ENCODE results near the gene RFX3. TPM values are rescaled to one million over a fixed set of nuclear protein-coding genes. Genes with fewer than 3 reads are reported as not detected.

RFX3 gene
- total and polyA plus RNA-seq, 3 donors from 2014 or later = 29.7 to 45.3 (median 30.7) TPM

GRCh38 chr9:3436629-3437420, 89.0 kb downstream of the RFX3 start:
- Histone ChIP-seq H3K4me3 (no peak overlapping the region), H3K27me3 (no peaks in the 10 kb centered on the region), H3K36me3 (ENCODE audit: low read depth, missing control alignments) (no peaks in the 10 kb centered on the region), H3K4me1 (no peaks in the 10 kb centered on the region), H3K27ac (no peak overlapping the region), H3K9me3 (no peaks in the 10 kb centered on the region)
- TF ChIP-seq, protein P1, sequence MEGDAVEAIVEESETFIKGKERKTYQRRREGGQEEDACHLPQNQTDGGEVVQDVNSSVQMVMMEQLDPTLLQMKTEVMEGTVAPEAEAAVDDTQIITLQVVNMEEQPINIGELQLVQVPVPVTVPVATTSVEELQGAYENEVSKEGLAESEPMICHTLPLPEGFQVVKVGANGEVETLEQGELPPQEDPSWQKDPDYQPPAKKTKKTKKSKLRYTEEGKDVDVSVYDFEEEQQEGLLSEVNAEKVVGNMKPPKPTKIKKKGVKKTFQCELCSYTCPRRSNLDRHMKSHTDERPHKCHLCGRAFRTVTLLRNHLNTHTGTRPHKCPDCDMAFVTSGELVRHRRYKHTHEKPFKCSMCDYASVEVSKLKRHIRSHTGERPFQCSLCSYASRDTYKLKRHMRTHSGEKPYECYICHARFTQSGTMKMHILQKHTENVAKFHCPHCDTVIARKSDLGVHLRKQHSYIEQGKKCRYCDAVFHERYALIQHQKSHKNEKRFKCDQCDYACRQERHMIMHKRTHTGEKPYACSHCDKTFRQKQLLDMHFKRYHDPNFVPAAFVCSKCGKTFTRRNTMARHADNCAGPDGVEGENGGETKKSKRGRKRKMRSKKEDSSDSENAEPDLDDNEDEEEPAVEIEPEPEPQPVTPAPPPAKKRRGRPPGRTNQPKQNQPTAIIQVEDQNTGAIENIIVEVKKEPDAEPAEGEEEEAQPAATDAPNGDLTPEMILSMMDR (IDR thresholded peaks at IDR 0.05) = no peak
- TF ChIP-seq POLR2A (IDR thresholded peaks at IDR 0.05) = no peak
- WGBS, 2 donors = 73 to 75% methylated on average over 4 of the region's 4 CpGs
- no peak for DNase-seq
- intact Hi-C loops (cut with DNase I; ENCODE audit: low total_unique reads) = no loop called here

- no peaks in the 10 kb centered on the region for H3K9me3 ChIP-seq
- WGBS, 2 donors = 81 to 91% methylated on average over 1 of the region's 1 CpG
- H3K36me3 ChIP-seq (ENCODE audit: low read depth, missing control alignments) = no peaks in the 10 kb centered on the region
- intact Hi-C loops (cut with DNase I; ENCODE audit: low total_unique reads) = no loop called here
- H3K27ac ChIP-seq = no peak overlapping the region
- no peak overlapping the region for H3K4me3 ChIP-seq
- DNase-seq = no peak
- H3K4me1 ChIP-seq = no peaks in the 10 kb centered on the region
- no peaks in the 10 kb centered on the region for H3K27me3 ChIP-seq
- no peak for TF ChIP-seq POLR2A (IDR thresholded peaks at IDR 0.05)
- TF ChIP-seq, protein P1 (IDR thresholded peaks at IDR 0.05) = no peak
These were observed 90.1 kb downstream of the RFX3 start for GRCh38 chr9:3435732-3436131.

DNA sequence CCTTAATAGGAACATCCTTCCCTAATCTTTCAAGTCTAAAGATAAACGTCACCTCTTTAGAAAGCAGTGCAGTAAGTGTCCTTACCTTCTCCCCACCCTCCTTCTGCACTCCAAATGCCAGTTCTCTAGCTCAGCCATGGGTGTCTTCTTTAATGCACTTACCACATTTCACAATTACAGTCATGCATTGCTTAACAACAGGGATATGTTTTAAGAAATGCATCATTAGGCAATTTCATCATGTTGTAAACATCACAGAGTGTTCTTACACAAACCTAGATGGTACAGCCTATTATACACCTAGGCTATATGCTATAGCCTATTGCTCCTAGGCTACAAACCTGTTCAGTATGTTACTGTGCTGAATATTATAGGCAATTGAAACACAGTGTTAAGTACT, 91.2 kb downstream of the RFX3 start:
- H3K36me3 ChIP-seq (ENCODE audit: low read depth, missing control alignments) = no peaks in the 10 kb centered on the region
- WGBS, 2 donors = 37 to 41% methylated on average over 1 of the region's 1 CpG
- no peaks in the 10 kb centered on the region for H3K9me3 ChIP-seq
- no peak overlapping the region for H3K27ac ChIP-seq
- TF ChIP-seq POLR2A (IDR thresholded peaks at IDR 0.05) = no peak
- TF ChIP-seq, protein P1 (IDR thresholded peaks at IDR 0.05) = no peak
- no peaks in the 10 kb centered on the region for H3K27me3 ChIP-seq
- intact Hi-C loops (cut with DNase I; ENCODE audit: low total_unique reads) = no loop called here
- no peak overlapping the region for H3K4me3 ChIP-seq
- DNase-seq = no peak
- no peaks in the 10 kb centered on the region for H3K4me1 ChIP-seq

- Histone ChIP-seq H3K27ac (no peak overlapping the region), H3K27me3 (no peaks in the 10 kb centered on the region), H3K9me3 (no peaks in the 10 kb centered on the region), H3K4me1 (no peaks in the 10 kb centered on the region), H3K4me3 (no peak overlapping the region), H3K36me3 (ENCODE audit: low read depth, missing control alignments) (no peaks in the 10 kb centered on the region)
- no peak for TF ChIP-seq POLR2A (IDR thresholded peaks at IDR 0.05)
- TF ChIP-seq, protein P1 (IDR thresholded peaks at IDR 0.05) = no peak
- intact Hi-C loops (cut with DNase I; ENCODE audit: low total_unique reads) = no loop called here
- WGBS, 2 donors = 85 to 88% methylated on average over 4 of the region's 4 CpGs
- no peak for DNase-seq
These were observed 92.0 kb downstream of the RFX3 start for GRCh38 chr9:3433754-3434153.

GRCh38 chr9:3433066-3433465, 92.7 kb downstream of the RFX3 start:
- no peak for DNase-seq
- H3K9me3 ChIP-seq = no peaks in the 10 kb centered on the region
- no peaks in the 10 kb centered on the region for H3K36me3 ChIP-seq (ENCODE audit: low read depth, missing control alignments)
- TF ChIP-seq POLR2A (IDR thresholded peaks at IDR 0.05) = no peak
- TF ChIP-seq, protein P1 (IDR thresholded peaks at IDR 0.05) = no peak
- H3K4me1 ChIP-seq = no peaks in the 10 kb centered on the region
- WGBS, 2 donors = 96% methylated on average over 4 of the region's 4 CpGs
- intact Hi-C loops (cut with DNase I; ENCODE audit: low total_unique reads) = no loop called here
- H3K27me3 ChIP-seq = no peaks in the 10 kb centered on the region
- H3K4me3 ChIP-seq = no peak overlapping the region
- no peak overlapping the region for H3K27ac ChIP-seq
